ENCODE data around the gene GNG14.
"Not testable (repeated sequence)": the region's sequence is repeated elsewhere in the genome, so short reads cannot be mapped to it uniquely, and the experiment has no call there.

GNG14 gene

DNA sequence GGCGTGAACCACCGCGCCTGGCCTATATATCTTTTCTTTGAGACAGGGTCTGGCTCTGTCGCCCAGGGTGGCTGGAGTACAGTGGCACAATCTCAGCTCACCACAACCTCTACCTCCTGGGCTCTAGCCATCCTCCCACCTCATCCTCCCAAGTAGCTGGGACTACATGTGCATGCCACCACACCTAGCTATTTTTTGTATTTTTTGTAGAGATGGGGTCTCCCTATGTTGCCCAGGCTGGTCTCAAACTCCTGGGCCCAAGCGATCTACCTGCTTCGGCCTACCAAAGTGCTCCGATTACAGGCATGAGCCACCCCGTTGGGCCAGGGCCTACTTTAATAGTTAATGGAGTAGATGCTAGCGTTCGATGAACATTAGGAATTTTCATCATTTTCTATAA, 32.5 kb downstream of the GNG14 start:
- Mint-ChIP-seq H3K36me3 (ENCODE audit: low read depth) (peaks cover 81% of the 10 kb centered on the region), H3K4me1 (ENCODE audit: low read depth) (peaks cover 38% of the 10 kb centered on the region), H3K27ac (peak overlapping the region; percentile 91), H3K27me3 (no peaks in the 10 kb centered on the region), H3K9me3 (no peaks in the 10 kb centered on the region), H3K4me3 (peak overlapping the region; percentile 92)
- no peak for DNase-seq

DNA sequence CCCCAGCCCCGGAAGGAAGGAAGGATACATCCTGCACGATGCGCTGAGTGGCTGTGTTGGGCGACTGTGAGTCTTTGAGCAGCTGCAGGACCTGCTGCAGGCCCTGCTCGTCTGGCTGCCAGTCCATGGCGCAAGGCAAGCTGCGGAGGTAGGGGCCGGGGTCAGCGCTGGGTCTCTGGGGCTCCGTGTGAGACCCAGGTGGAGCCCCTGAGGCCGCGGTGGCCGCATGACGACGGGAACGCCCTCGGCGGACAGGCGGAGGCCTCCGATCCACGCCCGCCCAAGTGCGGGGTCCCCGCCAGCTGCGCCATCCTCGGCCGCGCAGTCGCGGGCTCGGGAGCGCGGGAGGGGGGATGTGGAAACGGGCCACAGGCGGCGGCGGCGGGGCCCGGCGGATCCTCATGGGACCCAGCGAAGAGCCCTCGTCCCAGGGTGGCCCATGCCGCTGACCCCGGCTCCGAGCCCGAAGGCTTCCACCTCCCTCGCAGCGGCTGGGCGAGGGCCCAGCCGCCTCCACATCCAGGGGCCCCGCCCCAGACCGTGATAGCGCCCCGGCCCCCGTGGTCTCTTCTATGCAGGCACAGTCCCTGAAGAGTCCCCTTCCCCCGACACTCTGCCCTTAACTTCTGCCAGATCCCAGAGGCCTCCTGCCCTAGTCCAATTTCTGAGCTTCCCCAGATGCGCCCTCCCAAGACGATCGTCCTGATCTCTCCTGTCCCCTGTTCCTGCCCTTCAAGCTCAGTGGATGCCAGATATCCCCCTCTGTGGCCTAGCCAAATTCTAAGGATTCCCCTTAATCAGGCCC, 33.3 kb downstream of the GNG14 start:
- peaks cover 75% of the 10 kb centered on the region for H3K36me3 Mint-ChIP-seq (ENCODE audit: low read depth)
- H3K27ac Mint-ChIP-seq, result peak overlapping the region; percentile 93
- H3K9me3 Mint-ChIP-seq, result no peaks in the 10 kb centered on the region
- H3K27me3 Mint-ChIP-seq, result no peaks in the 10 kb centered on the region
- H3K4me1 Mint-ChIP-seq (ENCODE audit: low read depth), result peaks cover 38% of the 10 kb centered on the region
- peak overlapping the region; percentile 92 for H3K4me3 Mint-ChIP-seq
- no peak for DNase-seq

DNA sequence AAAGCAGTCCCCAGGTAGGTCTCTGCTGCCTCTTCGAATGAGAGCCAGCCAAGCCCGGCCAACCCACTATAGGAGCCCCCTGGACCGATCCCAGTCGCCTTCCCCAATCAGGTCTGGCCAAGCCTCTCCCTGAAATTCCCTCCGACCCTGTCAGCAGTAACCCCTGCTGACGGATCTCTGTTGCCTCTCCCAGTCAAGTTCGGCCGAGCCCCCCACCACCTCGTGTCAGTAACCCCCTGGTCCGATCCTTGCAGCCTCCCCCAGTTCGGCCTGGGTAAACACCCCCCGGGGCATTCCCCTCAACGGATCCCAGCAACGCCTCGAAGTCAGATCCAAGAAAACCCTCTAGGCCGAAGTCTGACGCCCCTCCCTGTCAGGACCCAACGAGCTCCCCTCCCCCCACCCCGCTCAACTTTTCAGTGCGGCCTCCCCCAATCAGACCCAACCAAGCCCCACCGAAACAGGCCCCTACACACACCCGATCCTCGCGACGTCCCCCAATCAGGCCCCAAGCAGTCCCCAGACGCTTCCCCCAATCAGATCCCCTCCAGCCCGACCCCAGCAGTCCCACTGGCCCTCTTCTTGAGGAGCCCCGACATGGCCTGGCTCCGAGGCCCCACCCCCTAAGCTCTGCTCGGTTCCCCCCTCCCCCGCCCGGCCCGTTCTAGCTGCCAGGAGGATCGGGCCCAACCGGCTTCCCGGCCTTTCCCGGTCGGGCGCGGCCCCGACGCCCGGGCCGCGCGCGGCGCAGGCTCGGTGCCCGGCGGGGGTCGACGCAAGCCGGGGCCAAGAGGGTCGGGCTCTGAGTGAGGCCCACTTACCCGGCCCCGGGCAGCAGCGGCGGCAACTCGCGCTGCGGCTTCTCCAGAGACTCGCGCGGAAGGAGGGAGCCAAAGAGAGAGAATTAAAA, 34.1 kb downstream of the GNG14 start:
- H3K4me1 Mint-ChIP-seq (ENCODE audit: low read depth), result peaks cover 40% of the 10 kb centered on the region

DNA sequence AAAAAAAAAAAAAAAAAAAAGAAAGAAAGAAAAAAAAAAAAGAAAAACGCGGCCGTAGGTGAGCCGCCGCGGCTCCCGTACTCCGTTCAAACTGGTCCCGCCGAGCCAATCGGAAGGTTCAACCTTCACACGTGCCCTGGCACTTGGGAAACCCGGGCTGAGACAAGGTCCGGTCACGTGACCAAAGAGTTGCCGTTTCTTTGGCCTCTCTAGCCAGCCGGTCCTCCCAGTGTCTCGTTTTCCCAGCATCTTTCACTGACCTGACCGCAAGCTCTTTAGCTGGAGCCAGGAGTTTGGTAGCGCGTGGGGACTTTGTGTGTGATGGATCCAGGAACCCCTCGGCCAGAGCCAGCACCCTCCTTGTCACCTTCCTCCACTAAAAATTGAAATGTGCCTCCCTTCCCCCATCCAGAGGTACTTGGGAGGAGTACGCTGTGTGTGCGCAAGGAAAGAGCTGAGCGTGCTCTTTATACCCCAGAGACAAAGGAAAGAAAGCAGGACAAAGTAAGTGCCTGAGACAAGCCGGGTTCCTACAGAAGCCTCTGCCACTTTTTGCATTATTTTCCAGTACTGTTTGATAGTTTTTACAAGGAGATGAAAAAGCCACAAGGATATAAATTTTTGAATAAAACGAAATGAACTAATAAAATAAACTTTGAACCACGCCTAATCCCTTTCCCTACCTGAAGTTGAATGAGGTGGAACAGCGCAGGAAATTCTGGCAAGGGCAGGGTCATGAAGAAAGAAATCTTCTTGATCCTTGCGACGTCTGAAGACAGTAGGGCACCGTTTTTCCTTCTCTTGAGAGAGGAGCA, 35.0 kb downstream of the GNG14 start:
- Mint-ChIP-seq H3K9me3 (no peaks in the 10 kb centered on the region), H3K36me3 (ENCODE audit: low read depth) (peaks cover 71% of the 10 kb centered on the region), H3K27ac (peak overlapping the region; percentile 97), H3K4me1 (ENCODE audit: low read depth) (peaks cover 41% of the 10 kb centered on the region), H3K4me3 (peak overlapping the region; percentile 99), H3K27me3 (no peaks in the 10 kb centered on the region)
- peak; percentile 90 for DNase-seq

More for the DNA sequence above, 34.1 kb downstream of the GNG14 start:
- Mint-ChIP-seq H3K27me3 (no peaks in the 10 kb centered on the region), H3K36me3 (ENCODE audit: low read depth) (peaks cover 73% of the 10 kb centered on the region), H3K27ac (peak overlapping the region; percentile 97), H3K9me3 (no peaks in the 10 kb centered on the region), H3K4me3 (peak overlapping the region; percentile 99)
- peak; percentile 63 for DNase-seq

DNA sequence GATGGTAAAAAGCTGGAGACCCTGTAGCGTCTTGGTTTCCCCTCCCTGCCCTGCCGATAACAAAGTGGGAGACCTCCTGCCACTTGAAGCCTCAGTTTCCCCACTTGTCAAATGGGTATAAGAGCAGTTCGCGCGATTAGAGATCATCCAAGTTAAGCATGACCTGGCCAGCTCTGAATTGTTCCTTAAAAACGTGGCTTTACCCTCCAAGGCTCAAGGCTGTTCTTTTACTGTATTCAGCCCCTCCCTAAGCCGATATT, 35.5 kb downstream of the GNG14 start:
- DNase-seq, result peak; percentile 57
- Mint-ChIP-seq H3K27ac (peak overlapping the region; percentile 97), H3K27me3 (no peaks in the 10 kb centered on the region), H3K4me1 (ENCODE audit: low read depth) (peaks cover 41% of the 10 kb centered on the region), H3K36me3 (ENCODE audit: low read depth) (peaks cover 73% of the 10 kb centered on the region), H3K4me3 (peak overlapping the region; percentile 99), H3K9me3 (no peaks in the 10 kb centered on the region)

DNA sequence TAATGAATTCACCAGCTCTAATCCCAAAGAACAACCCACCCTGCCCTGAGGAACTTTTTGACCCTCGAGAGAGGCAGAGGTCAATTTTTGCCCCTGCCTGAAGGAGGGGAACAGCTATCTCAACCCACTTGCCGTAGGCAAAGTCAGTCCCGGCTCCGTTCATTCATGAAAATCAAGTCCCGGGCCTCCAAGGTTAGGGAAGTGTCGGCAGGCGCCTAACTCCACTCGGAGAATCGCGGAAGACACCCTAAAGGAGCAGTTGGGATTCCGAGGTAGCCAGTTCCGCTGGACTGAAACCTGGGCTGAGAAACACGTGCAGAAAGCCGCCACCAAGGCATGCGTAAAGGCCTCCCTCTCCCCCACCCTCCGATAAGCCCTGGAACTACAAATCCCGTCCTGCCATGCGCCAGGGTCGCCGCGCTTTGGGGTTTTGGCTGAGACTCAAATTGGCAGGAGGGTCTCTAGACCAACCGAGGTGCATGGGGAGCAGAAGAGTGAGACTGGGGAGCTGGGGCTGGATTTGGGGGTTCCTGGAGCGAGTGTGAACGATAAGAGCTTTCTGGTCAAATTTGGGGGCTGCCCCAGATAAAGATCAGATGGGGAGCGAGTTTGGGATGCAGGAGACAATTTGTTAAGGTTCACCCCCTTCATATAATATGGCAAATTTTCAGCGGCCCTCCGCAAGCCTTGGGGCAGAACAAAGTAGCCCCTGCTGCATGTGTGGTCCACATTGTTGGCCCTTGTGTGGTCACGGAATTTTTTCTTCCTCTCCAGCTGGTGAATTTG, 36.0 kb downstream of the GNG14 start, which contains the start of gene TNPO2:
Gene TNPO2 (minus strand): TSS at position 292 of the 786 bp plus-strand sequence. CDS start 2,955 bp downstream, outside the sequence.
- peak within 1 kb of the TSS; percentile 99 for H3K4me3 Mint-ChIP-seq
- no peaks in the 10 kb centered on the region for H3K9me3 Mint-ChIP-seq
- H3K27me3 Mint-ChIP-seq, result no peaks in the 10 kb centered on the region
- peaks cover 36% of the 10 kb centered on the region for H3K4me1 Mint-ChIP-seq (ENCODE audit: low read depth)
- H3K36me3 Mint-ChIP-seq (ENCODE audit: low read depth), result peaks cover 73% of the 10 kb centered on the region
- peak within 1 kb of the TSS; percentile 97 for H3K27ac Mint-ChIP-seq
- DNase-seq, result peak; percentile 84

DNA sequence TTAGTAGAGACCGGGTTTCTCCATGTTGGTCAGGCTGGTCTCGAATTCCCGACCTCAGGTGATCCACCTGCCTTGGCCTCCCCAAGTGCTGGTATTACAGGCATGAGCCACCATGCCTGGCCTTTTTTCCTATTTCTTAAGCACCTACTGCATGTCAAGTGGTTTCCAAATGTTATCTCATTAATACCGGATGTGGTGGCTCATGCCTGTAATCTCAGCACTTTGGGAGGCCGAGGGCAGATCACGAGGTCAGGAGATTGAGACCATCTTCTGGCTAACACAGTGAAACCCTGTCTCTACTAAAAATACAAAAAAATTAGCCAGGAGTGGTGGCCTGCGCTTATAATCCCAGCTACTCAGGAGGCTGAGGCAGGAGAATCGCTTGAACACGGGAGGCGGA, 37.8 kb downstream of the GNG14 start:
- H3K4me3 Mint-ChIP-seq, result not testable (repeated sequence)

DNA sequence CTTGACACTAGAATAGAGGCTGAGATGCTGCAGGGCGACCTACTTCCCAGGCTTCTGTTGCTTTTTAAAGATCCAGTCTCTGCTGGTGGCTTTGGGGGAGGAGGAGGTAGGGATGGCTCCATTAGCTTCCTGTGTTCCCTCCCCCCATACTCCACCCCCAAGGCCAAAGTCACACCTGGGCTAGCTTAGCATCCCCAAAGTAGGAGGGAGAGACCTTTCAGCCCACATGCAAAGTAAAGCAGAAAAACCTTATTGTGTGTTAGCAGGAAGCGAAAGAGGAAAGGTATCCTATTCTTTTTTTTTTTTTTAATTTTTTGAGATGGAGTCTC, 39.2 kb downstream of the GNG14 start:
- DNase-seq, result no peak
- Mint-ChIP-seq H3K36me3 (ENCODE audit: low read depth) (peaks cover 75% of the 10 kb centered on the region), H3K4me3 (no peak overlapping the region), H3K4me1 (ENCODE audit: low read depth) (peaks cover 27% of the 10 kb centered on the region), H3K27ac (peak overlapping the region; percentile 60), H3K9me3 (no peaks in the 10 kb centered on the region), H3K27me3 (no peaks in the 10 kb centered on the region)

More for the DNA sequence above, 37.8 kb downstream of the GNG14 start:
- Mint-ChIP-seq H3K36me3 (ENCODE audit: low read depth) (peaks cover 74% of the 10 kb centered on the region), H3K4me1 (ENCODE audit: low read depth) (peaks cover 29% of the 10 kb centered on the region)
- DNase-seq, H3K27me3 Mint-ChIP-seq, H3K27ac Mint-ChIP-seq, H3K9me3 Mint-ChIP-seq: not testable (repeated sequence)

DNA sequence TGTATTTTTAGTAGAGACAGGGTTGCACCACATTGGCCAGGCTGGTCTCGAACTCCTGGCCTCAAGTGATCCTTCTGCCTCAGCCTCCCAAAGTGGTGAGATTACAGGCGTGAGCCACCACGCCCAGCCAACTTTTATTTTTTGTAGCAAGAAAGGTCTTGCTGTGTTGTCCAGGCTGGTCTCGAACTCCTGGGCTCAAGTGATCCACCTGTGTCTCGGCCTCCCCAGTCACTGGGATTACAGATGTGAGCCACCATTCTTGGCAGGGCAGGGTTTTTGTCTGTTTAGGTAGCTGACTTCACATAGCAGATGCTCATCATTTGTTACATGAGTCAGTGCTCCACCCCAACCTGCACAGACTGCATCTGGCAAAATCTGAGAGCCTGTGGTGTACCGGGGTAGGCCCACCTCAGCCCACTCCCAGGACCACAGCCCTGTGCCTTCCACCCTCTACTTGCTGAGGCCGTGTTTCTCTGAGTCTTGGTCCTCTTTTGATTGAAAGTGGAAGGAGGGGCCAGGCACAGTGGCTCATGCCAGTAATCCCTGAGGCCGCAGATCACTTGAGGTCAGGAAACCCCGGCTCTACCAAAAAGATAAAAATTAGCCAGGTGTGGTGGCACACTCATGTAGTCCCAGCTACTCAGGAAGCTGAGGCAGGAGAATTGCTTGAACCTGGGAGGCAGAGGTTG, 40.1 kb downstream of the GNG14 start:
- Mint-ChIP-seq H3K4me1 (ENCODE audit: low read depth) (peaks cover 34% of the 10 kb centered on the region), H3K27ac (peak overlapping the region; percentile 44), H3K36me3 (ENCODE audit: low read depth) (peaks cover 78% of the 10 kb centered on the region), H3K9me3 (no peaks in the 10 kb centered on the region), H3K4me3 (no peak overlapping the region), H3K27me3 (no peaks in the 10 kb centered on the region)
- no peak for DNase-seq

DNA sequence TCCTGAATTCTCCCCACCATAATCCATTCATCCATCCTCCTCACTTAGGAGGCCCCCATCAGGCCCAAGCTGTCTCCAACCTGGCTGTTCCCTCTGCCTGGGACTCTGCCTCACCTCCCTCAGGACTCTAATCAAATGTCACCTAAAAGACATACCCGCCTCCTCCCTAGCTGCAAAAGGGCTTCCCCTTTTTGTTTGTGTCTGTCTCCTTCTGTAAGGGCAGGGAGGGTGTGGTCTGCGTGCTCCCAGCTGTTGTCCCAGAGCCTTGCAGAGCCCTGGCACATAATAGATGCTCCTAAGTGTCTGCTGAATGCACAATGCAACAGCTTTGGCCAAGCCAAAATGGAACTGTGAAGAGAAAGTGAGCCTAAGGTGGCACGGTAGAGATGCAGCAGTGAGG, 42.3 kb downstream of the GNG14 start:
- peaks cover 33% of the 10 kb centered on the region for H3K4me1 Mint-ChIP-seq (ENCODE audit: low read depth)
- no peak overlapping the region for H3K4me3 Mint-ChIP-seq
- no peak for DNase-seq
- H3K27me3 Mint-ChIP-seq, result no peaks in the 10 kb centered on the region
- no peaks in the 10 kb centered on the region for H3K9me3 Mint-ChIP-seq
- peaks cover 80% of the 10 kb centered on the region for H3K36me3 Mint-ChIP-seq (ENCODE audit: low read depth)
- peak overlapping the region; percentile 73 for H3K27ac Mint-ChIP-seq

DNA sequence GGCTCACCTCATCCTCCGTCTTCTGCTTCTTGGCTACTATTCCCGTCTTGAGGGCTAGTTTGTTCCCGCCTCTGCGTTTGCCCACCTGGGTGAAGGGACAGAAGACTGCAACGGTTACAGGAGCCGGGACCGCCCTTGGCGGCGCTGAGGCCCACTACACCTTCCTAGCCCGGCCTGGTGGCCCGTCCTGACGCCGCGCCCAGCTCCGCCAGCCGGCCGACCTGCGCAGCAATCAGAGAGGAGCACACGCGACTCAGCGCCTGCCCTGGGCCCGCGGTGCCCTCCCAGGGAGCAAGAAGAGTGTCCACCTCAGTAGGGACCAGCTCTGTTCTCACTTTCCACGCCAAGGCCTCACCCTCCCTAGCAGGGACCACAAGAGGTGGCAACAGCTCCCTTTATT, 43.5 kb downstream of the GNG14 start:
- DNase-seq, result no peak
- no peaks in the 10 kb centered on the region for H3K27me3 Mint-ChIP-seq
- peak overlapping the region; percentile 10 for H3K4me3 Mint-ChIP-seq
- H3K36me3 Mint-ChIP-seq (ENCODE audit: low read depth), result peaks cover 78% of the 10 kb centered on the region
- H3K27ac Mint-ChIP-seq, result peak overlapping the region; percentile 22
- no peaks in the 10 kb centered on the region for H3K9me3 Mint-ChIP-seq
- peaks cover 38% of the 10 kb centered on the region for H3K4me1 Mint-ChIP-seq (ENCODE audit: low read depth)

DNA sequence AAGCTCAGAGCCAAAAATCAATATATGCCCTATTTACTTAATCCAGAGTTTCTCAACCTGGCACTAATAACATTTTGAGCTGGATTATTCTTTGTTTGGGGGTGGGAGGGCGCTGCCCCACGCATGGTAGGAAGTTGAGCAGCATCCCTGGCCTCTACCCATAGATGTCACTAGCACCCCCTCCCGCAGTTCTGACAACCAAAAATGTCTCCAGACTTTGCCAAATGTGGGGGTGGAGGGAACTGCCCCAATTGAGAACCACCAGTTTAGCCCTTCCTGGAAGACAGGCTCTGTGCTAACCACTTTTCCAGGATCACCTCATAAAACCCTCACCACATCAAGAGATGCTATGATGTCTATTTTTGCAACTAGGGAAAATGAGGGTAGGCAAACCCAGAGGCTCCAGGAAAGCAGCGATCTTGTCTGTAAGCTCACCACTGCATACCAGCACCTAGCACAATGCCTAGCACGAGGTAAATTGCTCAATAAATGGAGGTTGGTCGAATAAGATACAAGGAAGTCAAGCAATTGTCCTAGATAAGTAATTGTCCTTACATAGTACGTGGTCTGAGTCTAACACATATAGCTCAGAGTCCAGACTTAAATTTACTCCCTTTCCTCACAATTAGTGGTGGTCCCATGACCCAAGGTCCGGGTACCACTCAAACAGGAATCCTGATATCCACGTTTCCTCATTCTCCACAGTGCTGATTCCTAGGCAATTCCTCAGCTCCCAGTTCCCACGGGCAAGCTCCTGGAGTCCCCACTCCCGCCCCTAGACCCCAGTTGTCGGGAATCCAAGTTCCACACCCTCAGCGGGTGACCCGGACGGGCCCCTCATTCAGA, 45.8 kb downstream of the GNG14 start:
- peaks cover 66% of the 10 kb centered on the region for H3K36me3 Mint-ChIP-seq (ENCODE audit: low read depth)
- no peaks in the 10 kb centered on the region for H3K9me3 Mint-ChIP-seq
- H3K4me3 Mint-ChIP-seq, result peak overlapping the region; percentile 96
- peaks cover 49% of the 10 kb centered on the region for H3K4me1 Mint-ChIP-seq (ENCODE audit: low read depth)
- H3K27ac Mint-ChIP-seq, result peak overlapping the region; percentile 99
- no peaks in the 10 kb centered on the region for H3K27me3 Mint-ChIP-seq
- DNase-seq, result peak; percentile 58

Data from activated T-cell treated with anti-CD3 and anti-CD28 coated beads, Interleukin-2, amount 50 U/mL, for 24 hours (primary cell).